GM23248 (cell line): ENCODE results near the gene RGS9. TPM values are rescaled to one million over a fixed set of nuclear protein-coding genes. Genes with fewer than 3 reads are reported as not detected.

Experiments
- DNase-seq: peaks from one replicate; pipeline ENCODE4 v3.0.0-alpha.2; 2015
- H2AFZ ChIP-seq: fragments of 200-600 bp; sonication (generic); 2 replicates; pipeline ENCODE4 v1.6.1; 2016; ENCODE audit warnings: antibody characterized with exemption
- H3F3A ChIP-seq: fragments of 200-600 bp; sonication (generic); 2 replicates; pipeline ENCODE4 v1.6.1; 2016; ENCODE audit warnings: mild to moderate bottlenecking, antibody characterized with exemption, mixed run types; ENCODE audit not compliant: insufficient read depth
- H3K27ac ChIP-seq: fragments of 200-600 bp; sonication (generic); 2 replicates; pipeline ENCODE4 v1.5.1; 2016; ENCODE audit warnings: mild to moderate bottlenecking
- H3K27me3 ChIP-seq: fragments of 200-600 bp; sonication (generic); replicated peaks from 2 replicates; pipeline ENCODE4 v1.6.1; 2016; ENCODE audit warnings: mild to moderate bottlenecking; ENCODE audit not compliant: insufficient read depth
- H3K36me3 ChIP-seq: fragments of 200-600 bp; sonication (generic); 2 replicates; pipeline ENCODE4 v1.6.1; 2016; ENCODE audit warnings: low read depth, mild to moderate bottlenecking
- H3K4me1 ChIP-seq: fragments of 200-600 bp; sonication (generic); 2 replicates; pipeline ENCODE4 v1.6.1; 2016; ENCODE audit warnings: mild to moderate bottlenecking; ENCODE audit not compliant: insufficient read depth
- H3K4me2 ChIP-seq: fragments of 200-600 bp; sonication (generic); one replicate; pipeline ENCODE4 v1.6.1; 2016; ENCODE audit warnings: mild to moderate bottlenecking; ENCODE audit not compliant: unreplicated experiment
- H3K4me3 ChIP-seq: fragments of 200-600 bp; sonication (generic); 2 replicates; pipeline ENCODE4 v1.5.1; 2016; ENCODE audit warnings: mild to moderate bottlenecking
- H3K79me2 ChIP-seq: fragments of 200-600 bp; sonication (generic); 2 replicates; pipeline ENCODE4 v1.6.1; 2016; ENCODE audit warnings: mild to moderate bottlenecking; ENCODE audit not compliant: insufficient read depth
- H3K9ac ChIP-seq: fragments of 200-600 bp; sonication (generic); 2 replicates; pipeline ENCODE4 v1.6.1; 2016; ENCODE audit warnings: mild to moderate bottlenecking
- H3K9me2 ChIP-seq: fragments of 200-600 bp; sonication (generic); 2 replicates; pipeline ENCODE4 v1.6.1; 2016; ENCODE audit warnings: mixed run types, mild to moderate bottlenecking, moderate library complexity; ENCODE audit not compliant: insufficient read depth
- H3K9me3 ChIP-seq: fragments of 200-600 bp; sonication (generic); one replicate; pipeline ENCODE4 v1.6.1; 2017; ENCODE audit warnings: low read depth
- H4K20me1 ChIP-seq: fragments of 200-600 bp; sonication (generic); 2 replicates; pipeline ENCODE4 v1.6.0; 2016; ENCODE audit not compliant: insufficient read depth
- EZH2 ChIP-seq: fragments of 200-600 bp; sonication (generic); IDR thresholded peaks from 2 replicates; pipeline ENCODE4 v1.6.1; 2018; ENCODE audit warnings: antibody characterized with exemption, mild to moderate bottlenecking; ENCODE audit not compliant: insufficient read depth, poor library complexity, severe bottlenecking
- EZH2phosphoT487 ChIP-seq: fragments of 200-600 bp; sonication (generic); IDR thresholded peaks from 2 replicates; pipeline ENCODE4 v1.6.1; 2018; ENCODE audit warnings: antibody characterized with exemption, moderate library complexity, mild to moderate bottlenecking, low read depth; ENCODE audit not compliant: insufficient read depth
- WGBS, 2 experiments: methylation state at CpG; one replicate each; pipeline ENCODE4 v1.1.6; 2015 to 2017; ENCODE audit warnings: low lambda C conversion rate in 2 of 2, low coverage in 1 of 2; ENCODE audit errors: missing lambda C conversion rate in 2 of 2; 5-methylcytosine and 5-hydroxymethylcytosine counted together
- in situ Hi-C: fragments of 300-500 bp; cut with MboI; formaldehyde crosslinking; loops from 2 replicates; pipeline ENCODE4 v1.15.0; 2020
- polyA plus RNA-seq: library from polyadenylated mRNA; unstranded; fragments of >200 nt; fragmentation: Nextera tagmentation; extraction: Ambion mirVana; gene quantifications from 2 replicates; pipeline ENCODE4 v1.2.1, GENCODE V29; 2016
- total RNA-seq: library from RNA; depleted of rRNA; stranded (reverse); fragments of >200 nt; shearing (Covaris generic); gene quantifications from 2 replicates; pipeline ENCODE4 v1.2.3, GENCODE V29; 2014

Gene RGS9
- total and polyA plus RNA-seq, 2 experiments from 2014 or later = 0.43 TPM; not detected in 1

- peak overlapping the region; percentile 43 for H3K4me2 ChIP-seq
Measured at GRCh38 chr17:65231662-65232335, 94.6 kb downstream of the RGS9 start.

GRCh38 chr17:65235284-65235683, 98.1 kb downstream of the RGS9 start:
- DNase-seq = no peak
- H3F3A ChIP-seq = peaks cover 7% of the 10 kb centered on the region; the same call in 1 of the 2 replicates
- H3K9me2 ChIP-seq = no peaks in the 10 kb centered on the region
- no peaks in the 10 kb centered on the region for H3K79me2 ChIP-seq
- H3K4me3 ChIP-seq = no peak overlapping the region
- in situ Hi-C loops = no loop called here
- no peak overlapping the region for H3K9ac ChIP-seq
- H3K4me1 ChIP-seq = no peaks in the 10 kb centered on the region; the same call in 1 of the 2 replicates
- H3K9me3 ChIP-seq = no peaks in the 10 kb centered on the region
- H3K27me3 ChIP-seq = no peaks in the 10 kb centered on the region
- H3K4me2 ChIP-seq = no peak overlapping the region
- H3K36me3 ChIP-seq = no peaks in the 10 kb centered on the region
- no peaks in the 10 kb centered on the region for H4K20me1 ChIP-seq
- WGBS, 2 experiments = 77 to 78% methylated on average over 2 of the region's 2 CpGs
- TF ChIP-seq EZH2 = no peak
- TF ChIP-seq EZH2phosphoT487 = no peak
- no peak overlapping the region for H3K27ac ChIP-seq
- H2AFZ ChIP-seq = no peak overlapping the region

More at GRCh38 chr17:65231662-65232335, 94.6 kb downstream of the RGS9 start:
- Histone ChIP-seq H2AFZ (peak overlapping the region; percentile 69), H4K20me1 (no peaks in the 10 kb centered on the region), H3K79me2 (no peaks in the 10 kb centered on the region), H3K9me3 (no peaks in the 10 kb centered on the region), H3K4me3 (no peak overlapping the region), H3K9me2 (no peaks in the 10 kb centered on the region), H3K4me1 (no peaks in the 10 kb centered on the region; the same call in none of the 2 replicates), H3K9ac (no peak overlapping the region), H3F3A (peaks cover 7% of the 10 kb centered on the region; the same call in 1 of the 2 replicates), H3K36me3 (no peaks in the 10 kb centered on the region), H3K27ac (peak overlapping the region; percentile 31), H3K27me3 (no peaks in the 10 kb centered on the region; the same call in 1 of the 2 replicates)
- 38% methylated on average over 8 of the region's 8 CpGs for WGBS, 2 experiments
- no peak for TF ChIP-seq EZH2phosphoT487
- TF ChIP-seq EZH2 = no peak
- DNase-seq = peak; percentile 95
- in situ Hi-C loops = no loop called here

- WGBS, 2 experiments = 80 to 92% methylated on average over 1 of the region's 1 CpG
- no peaks in the 10 kb centered on the region for H3K9me2 ChIP-seq
- TF ChIP-seq EZH2 = no peak
- TF ChIP-seq EZH2phosphoT487 = no peak
Measured at GRCh38 chr17:65236321-65236720, 99.2 kb downstream of the RGS9 start.

GRCh38 chr17:65243838-65244625, 106.9 kb downstream of the RGS9 start:
- Histone ChIP-seq H3K4me3 (no peak overlapping the region), H3K9me3 (no peaks in the 10 kb centered on the region), H3K9me2 (no peaks in the 10 kb centered on the region), H3K4me1 (peaks cover 5% of the 10 kb centered on the region), H4K20me1 (no peaks in the 10 kb centered on the region), H3K36me3 (no peaks in the 10 kb centered on the region), H3K9ac (peak overlapping the region; percentile 57; the same call in 1 of the 2 replicates), H2AFZ (peak overlapping the region; percentile 51), H3K79me2 (no peaks in the 10 kb centered on the region), H3K27me3 (0 out of 2 replicates have a peak, but pooled peaks cover 6% of the 10 kb centered on the region), H3K27ac (0 out of 2 replicates have a peak overlapping the region, but pooled peaks have one; percentile 11), H3K4me2 (peak overlapping the region; percentile 43), H3F3A (no peaks in the 10 kb centered on the region)
- in situ Hi-C loops = no loop called here
- no peak for TF ChIP-seq EZH2phosphoT487
- no peak for TF ChIP-seq EZH2
- WGBS, 2 experiments = 23 to 28% methylated on average over 9 of the region's 9 CpGs
- peak; percentile 83 for DNase-seq

More at GRCh38 chr17:65236321-65236720, 99.2 kb downstream of the RGS9 start:
- H2AFZ ChIP-seq = no peak overlapping the region
- DNase-seq = no peak
- H3K9ac ChIP-seq = no peak overlapping the region
- peaks cover 2% of the 10 kb centered on the region; the same call in 1 of the 2 replicates for H3F3A ChIP-seq
- no peaks in the 10 kb centered on the region for H3K27me3 ChIP-seq
- H3K36me3 ChIP-seq = no peaks in the 10 kb centered on the region
- no peaks in the 10 kb centered on the region for H3K4me1 ChIP-seq
- H3K79me2 ChIP-seq = no peaks in the 10 kb centered on the region
- H3K4me2 ChIP-seq = no peak overlapping the region
- no peak overlapping the region for H3K27ac ChIP-seq
- in situ Hi-C loops = no loop called here
- H3K4me3 ChIP-seq = no peak overlapping the region
- H3K9me3 ChIP-seq = no peaks in the 10 kb centered on the region
- H4K20me1 ChIP-seq = no peaks in the 10 kb centered on the region
